ENCODE data around the gene MTTP.

MTTP gene

GRCh38 chr4:99645638-99646037 is 71.0 kb downstream of the MTTP start:
- H3K9me2 ChIP-seq (replicated peaks; ENCODE audit: low read depth, low read length): no peaks in the 10 kb centered on the region
- no peak overlapping the region for H3K4me3 ChIP-seq (ENCODE audit: low read length, poor library complexity, severe bottlenecking)
- no peak overlapping the region for H3K9ac ChIP-seq (ENCODE audit: low read depth, low read length, poor library complexity, severe bottlenecking)
- H3K4me2 ChIP-seq (ENCODE audit: low read depth, low read length, poor library complexity, severe bottlenecking): no peak overlapping the region
- H3K36me3 ChIP-seq (ENCODE audit: insufficient read depth, low read length): no peaks in the 10 kb centered on the region
- no peaks in the 10 kb centered on the region for H3F3A ChIP-seq (ENCODE audit: low read depth)
- TF ChIP-seq EZH2phosphoT487 (IDR thresholded peaks at IDR 0.05; ENCODE audit: borderline replicate concordance) (no peak), CTCF (conservative IDR thresholded peaks at IDR 0.05; ENCODE audit: low read length) (no peak)
- H3K9me3 ChIP-seq (ENCODE audit: insufficient read depth, low read depth, low read length): no peaks in the 10 kb centered on the region
- H4K20me1 ChIP-seq (ENCODE audit: insufficient read depth, low read length, poor library complexity, severe bottlenecking): no peaks in the 10 kb centered on the region
- H3K4me1 ChIP-seq (ENCODE audit: insufficient read depth, low read length, poor library complexity, severe bottlenecking): no peaks in the 10 kb centered on the region
- H3K27me3 ChIP-seq (ENCODE audit: insufficient read depth, low read length, poor library complexity, severe bottlenecking): no peaks in the 10 kb centered on the region
- H3K79me2 ChIP-seq (ENCODE audit: insufficient read depth, low read length): no peaks in the 10 kb centered on the region
- no peak overlapping the region for H2AFZ ChIP-seq (ENCODE audit: low read length)

DNA sequence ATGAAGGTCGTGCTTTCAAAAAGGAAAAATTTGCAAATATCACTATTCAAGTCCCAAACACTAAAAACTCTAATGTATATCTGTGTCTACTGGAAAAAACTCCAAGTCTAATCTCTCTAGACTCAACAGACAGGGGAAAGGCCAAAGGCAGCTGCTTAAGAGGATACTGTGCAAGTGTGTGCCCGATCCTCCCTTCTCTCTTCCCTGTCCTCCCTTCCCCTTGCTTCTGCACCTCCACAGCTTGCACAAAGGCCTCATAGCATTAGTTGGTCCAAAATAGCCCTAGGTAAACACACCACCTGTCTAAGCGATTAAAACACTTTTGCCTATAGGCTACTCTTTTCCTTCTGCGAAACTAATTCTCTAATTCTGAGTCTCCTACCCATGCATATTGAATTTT is 72.4 kb downstream of the MTTP start:
- Histone ChIP-seq H3K4me2 (ENCODE audit: low read depth, low read length, poor library complexity, severe bottlenecking) (no peak overlapping the region), H3K4me3 (ENCODE audit: low read length, poor library complexity, severe bottlenecking) (no peak overlapping the region), H2AFZ (ENCODE audit: low read length) (no peak overlapping the region), H3F3A (ENCODE audit: low read depth) (no peaks in the 10 kb centered on the region), H3K27me3 (ENCODE audit: insufficient read depth, low read length, poor library complexity, severe bottlenecking) (no peaks in the 10 kb centered on the region), H4K20me1 (ENCODE audit: insufficient read depth, low read length, poor library complexity, severe bottlenecking) (no peaks in the 10 kb centered on the region), H3K9ac (ENCODE audit: low read depth, low read length, poor library complexity, severe bottlenecking) (no peak overlapping the region), H3K79me2 (ENCODE audit: insufficient read depth, low read length) (no peaks in the 10 kb centered on the region), H3K36me3 (ENCODE audit: insufficient read depth, low read length) (no peaks in the 10 kb centered on the region), H3K4me1 (ENCODE audit: insufficient read depth, low read length, poor library complexity, severe bottlenecking) (no peaks in the 10 kb centered on the region), H3K9me3 (ENCODE audit: insufficient read depth, low read depth, low read length) (no peaks in the 10 kb centered on the region), H3K9me2 (replicated peaks; ENCODE audit: low read depth, low read length) (no peaks in the 10 kb centered on the region)
- TF ChIP-seq EZH2phosphoT487 (IDR thresholded peaks at IDR 0.05; ENCODE audit: borderline replicate concordance) (no peak), CTCF (conservative IDR thresholded peaks at IDR 0.05; ENCODE audit: low read length) (no peak)

DNA sequence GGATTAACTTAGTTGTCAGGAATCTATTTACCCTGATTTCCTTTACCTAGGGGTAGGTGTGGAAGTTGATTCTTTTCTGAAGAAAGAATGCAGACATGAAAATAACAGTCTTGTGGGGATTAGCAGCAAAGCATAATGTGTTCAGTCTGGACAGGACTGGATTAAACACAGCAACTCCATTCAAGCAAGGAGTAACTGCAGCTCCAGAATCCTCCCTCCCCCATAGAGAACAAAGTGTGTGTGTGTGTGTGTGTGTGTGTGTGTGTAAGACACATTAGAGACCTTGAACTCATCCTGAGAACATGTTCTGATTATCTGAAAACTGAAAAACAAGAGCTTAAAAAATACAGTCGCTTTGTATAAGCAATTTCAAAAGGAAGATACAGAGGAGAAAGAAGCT is 73.7 kb downstream of the MTTP start:
- Histone ChIP-seq H3K27me3 (ENCODE audit: insufficient read depth, low read length, poor library complexity, severe bottlenecking) (no peaks in the 10 kb centered on the region), H3K4me3 (ENCODE audit: low read length, poor library complexity, severe bottlenecking) (no peak overlapping the region), H3K9me2 (replicated peaks; ENCODE audit: low read depth, low read length) (no peaks in the 10 kb centered on the region), H3K9me3 (ENCODE audit: insufficient read depth, low read depth, low read length) (no peaks in the 10 kb centered on the region), H4K20me1 (ENCODE audit: insufficient read depth, low read length, poor library complexity, severe bottlenecking) (no peaks in the 10 kb centered on the region), H2AFZ (ENCODE audit: low read length) (no peak overlapping the region), H3K4me1 (ENCODE audit: insufficient read depth, low read length, poor library complexity, severe bottlenecking) (no peaks in the 10 kb centered on the region), H3K79me2 (ENCODE audit: insufficient read depth, low read length) (no peaks in the 10 kb centered on the region), H3K4me2 (ENCODE audit: low read depth, low read length, poor library complexity, severe bottlenecking) (no peak overlapping the region), H3K9ac (ENCODE audit: low read depth, low read length, poor library complexity, severe bottlenecking) (no peak overlapping the region), H3K36me3 (ENCODE audit: insufficient read depth, low read length) (no peaks in the 10 kb centered on the region), H3F3A (ENCODE audit: low read depth) (no peaks in the 10 kb centered on the region)
- no peak for TF ChIP-seq EZH2phosphoT487 (IDR thresholded peaks at IDR 0.05; ENCODE audit: borderline replicate concordance)
- TF ChIP-seq CTCF (conservative IDR thresholded peaks at IDR 0.05; ENCODE audit: low read length): no peak
